HCT116 (cell line): ENCODE data around the gene PFDN5. TPM values are rescaled to one million over a fixed set of nuclear protein-coding genes. Genes with fewer than 3 reads are reported as not detected.

Experiments
- ATAC-seq: fragments of 200-7000 bp; cut with Tn5 transposase; 2 replicates; pipeline ENCODE4 v1.9.1; 2020; ENCODE audit warnings: mild to moderate bottlenecking, moderate library complexity
- BruUV-seq: library from RNA; stranded (reverse); fragments of 400-500 nt; replicated peaks from 2 replicates; lab custom pipeline; 2021; lab: Mats Ljungman, UMichigan
- CTCF ChIA-PET: fragments of 300-600 bp; sonication (Branson Sonifier 250); formaldehyde crosslinking; loops from one replicate; lab custom pipeline; 2021; ENCODE audit warnings: antibody characterized with exemption; lab: Charles Lee
- POLR2A ChIA-PET: fragments of 300-600, 350-600 bp; sonication (Branson Sonifier 250); formaldehyde crosslinking; loops from one replicate; lab custom pipeline; 2021; ENCODE audit warnings: antibody characterized with exemption; lab: Charles Lee
- RAD21 ChIA-PET, 2 experiments: fragments of 300-600 bp; sonication (Branson Sonifier 250); formaldehyde crosslinking; loops; one replicate each; lab custom pipeline; 2023; ENCODE audit warnings: low total read pairs in 2 of 2; ENCODE audit not compliant: uncharacterized antibody in 2 of 2, unreplicated experiment in 2 of 2, low non-redundant PET in 1 of 2; lab: Charles Lee
- DNase-seq: peaks from one replicate; pipeline ENCODE4 v3.0.0-alpha.2; 2010; ENCODE audit warnings: low read depth, low spot score
- H2AFZ ChIP-seq: fragments of 200-600 bp; shearing (Covaris generic), sonication (generic); 2 replicates; pipeline ENCODE4 v1.6.1; 2017; ENCODE audit warnings: low read depth, mixed run types, mixed read lengths, antibody characterized with exemption, low read length; ENCODE audit not compliant: poor library complexity, severe bottlenecking
- H3K27ac ChIP-seq: 2 replicates; pipeline ENCODE4 v1.5.1; 2012; ENCODE audit warnings: low read depth, low read length
- H3K27me3 ChIP-seq: fragments of 200-600 bp; sonication (generic); 2 replicates; pipeline ENCODE4 v1.6.1; 2016; ENCODE audit warnings: mixed run types, low read length, mixed read lengths; ENCODE audit not compliant: insufficient read depth
- H3K36me3 ChIP-seq, 2 experiments: fragments of 200-500 bp in 1 of 2; fragments of 200-600 bp in 1 of 2; sonication (Bioruptor generic) in 1 of 2; sonication (generic) in 1 of 2; 2 replicates each; pipeline versions ENCODE4 v1.5.1 to v1.6.1; 2014 to 2016; ENCODE audit warnings: low read length in 2 of 2, inconsistent platforms in 1 of 2, mixed read lengths in 1 of 2, mixed run types in 1 of 2; ENCODE audit not compliant: insufficient read depth in 2 of 2, control insufficient read depth in 1 of 2
- H3K4me1 ChIP-seq, 2 experiments: fragments of 200-600 bp in 1 of 2; sonication (generic) in 1 of 2; 2 replicates each; pipeline versions ENCODE4 v1.5.1 to v1.6.1; 2012 to 2017; ENCODE audit warnings: low read length in 2 of 2, inconsistent platforms in 1 of 2, mild to moderate bottlenecking in 1 of 2, mixed read lengths in 1 of 2, mixed run types in 1 of 2, moderate library complexity in 1 of 2; ENCODE audit not compliant: insufficient read depth in 2 of 2, control insufficient read depth in 1 of 2
- H3K4me2 ChIP-seq: fragments of 200-600 bp; sonication (generic); 2 replicates; pipeline ENCODE4 v1.6.1; 2017; ENCODE audit warnings: mixed run types, low read length, mixed read lengths
- H3K4me3 ChIP-seq, 2 experiments: fragments of 200-600 bp in 1 of 2; sonication (generic) in 1 of 2; replicated peaks in 1 of 2; 2 replicates each; pipeline ENCODE4 v1.5.1; 2011 to 2016; ENCODE audit warnings: low read length in 2 of 2, control low read depth in 1 of 2, low read depth in 1 of 2, mild to moderate bottlenecking in 1 of 2, mixed read lengths in 1 of 2, mixed run types in 1 of 2
- H3K79me2 ChIP-seq: fragments of 200-600 bp; sonication (generic); 2 replicates; pipeline ENCODE4 v1.6.1; 2017; ENCODE audit warnings: mild to moderate bottlenecking, mixed run types, low read length, moderate library complexity, mixed read lengths; ENCODE audit not compliant: insufficient read depth
- H3K9ac ChIP-seq: fragments of 200-600 bp; sonication (generic); 2 replicates; pipeline ENCODE4 v1.6.1; 2016; ENCODE audit warnings: low read length, mixed read lengths
- H3K9me2 ChIP-seq: fragments of 200-600 bp; sonication (generic), shearing (Covaris generic); 2 replicates; pipeline ENCODE4 v1.6.1; 2017; ENCODE audit warnings: mixed run types, mild to moderate bottlenecking, moderate library complexity; ENCODE audit not compliant: insufficient read depth
- H3K9me3 ChIP-seq, 2 experiments: fragments of 200-500 bp in 1 of 2; fragments of 200-600 bp in 1 of 2; sonication (Bioruptor generic) in 1 of 2; sonication (generic) in 1 of 2; 2 replicates each; pipeline ENCODE4 v1.6.1; 2014 to 2017; ENCODE audit warnings: low read length in 2 of 2, mixed read lengths in 2 of 2, inconsistent platforms in 1 of 2, low read depth in 1 of 2, mild to moderate bottlenecking in 1 of 2, mixed run types in 1 of 2, moderate library complexity in 1 of 2; ENCODE audit not compliant: control insufficient read depth in 1 of 2, insufficient read depth in 1 of 2
- H4K20me1 ChIP-seq: fragments of 200-600 bp; sonication (generic), shearing (Covaris generic); 2 replicates; pipeline ENCODE4 v1.6.1; 2017; ENCODE audit warnings: mixed run types, mild to moderate bottlenecking, moderate library complexity; ENCODE audit not compliant: insufficient read depth
- CEBPB ChIP-seq: IDR thresholded peaks from 2 replicates; pipeline ENCODE4 v1.6.1; 2012; ENCODE audit warnings: low read depth
- EGR1 ChIP-seq: IDR thresholded peaks from 2 replicates; pipeline ENCODE4 v1.6.1; 2012; ENCODE audit warnings: low read depth
- ELF1 ChIP-seq: IDR thresholded peaks from 2 replicates; pipeline ENCODE4 v1.6.1; 2012; ENCODE audit warnings: low read depth, borderline replicate concordance
- EZH2 ChIP-seq: fragments of 200-600 bp; sonication (generic); IDR thresholded peaks from 2 replicates; pipeline ENCODE4 v1.6.1; 2017; ENCODE audit warnings: antibody characterized with exemption, mixed run types
- EZH2phosphoT487 ChIP-seq: fragments of 200-600 bp; IDR thresholded peaks from 2 replicates; pipeline ENCODE4 v1.6.1; 2018; ENCODE audit warnings: antibody characterized with exemption, borderline replicate concordance
- JUND ChIP-seq: IDR thresholded peaks from 2 replicates; pipeline ENCODE4 v1.6.1; 2012
- POLR2A ChIP-seq: IDR thresholded peaks from 2 replicates; pipeline ENCODE4 v1.7.0; 2011; ENCODE audit warnings: borderline replicate concordance; ENCODE audit not compliant: insufficient read depth, insufficient read length; ENCODE audit errors: extremely low read depth
- POLR2AphosphoS5 ChIP-seq: IDR thresholded peaks from 2 replicates; pipeline ENCODE4 v1.6.1; 2011; ENCODE audit warnings: mild to moderate bottlenecking, low read depth, low read length, moderate library complexity
- RAD21 ChIP-seq: IDR thresholded peaks from 2 replicates; pipeline ENCODE4 v1.6.1; 2012; ENCODE audit warnings: low read depth, mild to moderate bottlenecking
- SIN3A ChIP-seq: IDR thresholded peaks from 2 replicates; pipeline ENCODE4 v1.6.1; 2012; ENCODE audit warnings: low read depth
- SRF ChIP-seq: IDR thresholded peaks from 2 replicates; pipeline ENCODE4 v1.6.1; 2012; ENCODE audit warnings: low read depth
- TCF7L2 ChIP-seq: IDR thresholded peaks from 2 replicates; pipeline ENCODE4 v1.7.0; 2011; ENCODE audit warnings: borderline replicate concordance, inconsistent platforms; ENCODE audit not compliant: insufficient read depth, insufficient read length; ENCODE audit errors: extremely low read depth
- YY1 ChIP-seq: IDR thresholded peaks from 2 replicates; pipeline ENCODE4 v1.6.1; 2011; ENCODE audit warnings: low read length, low read depth, moderate library complexity, mild to moderate bottlenecking; ENCODE audit not compliant: insufficient replicate concordance; ENCODE audit errors: extremely low read depth
- intact Hi-C: fragments of 100-400 bp; cut with micrococcal nuclease; formaldehyde crosslinking; loops from 2 replicates; pipeline ENCODE4 v1.10.0; 2022
- total RNA-seq: library from RNA; stranded (reverse); gene quantifications from one replicate; pipeline ENCODE4 v1.2.1, GENCODE V29; 2021; ENCODE audit not compliant: unreplicated experiment
- TF ChIP-seq, protein P1 (sequence below): IDR thresholded peaks from 2 replicates; pipeline ENCODE4 v1.6.1; 2012
- TF ChIP-seq, protein P2 (sequence below): IDR thresholded peaks from 2 replicates; pipeline ENCODE4 v1.6.1; 2012; ENCODE audit warnings: low read depth
- TF ChIP-seq, protein P3 (sequence below), 3 experiments: fragments of 200-600 bp in 1 of 3; sonication (generic) in 1 of 3; IDR thresholded peaks in 2 of 3; conservative IDR thresholded peaks in 1 of 3; 2 replicates each; pipeline ENCODE4 v1.5.1; 2012 to 2017; ENCODE audit warnings: low read depth in 2 of 3, low read length in 2 of 3, antibody characterized with exemption in 1 of 3, borderline replicate concordance in 1 of 3, control low read depth in 1 of 3, mild to moderate bottlenecking in 1 of 3, mixed read lengths in 1 of 3, mixed run types in 1 of 3, moderate library complexity in 1 of 3; ENCODE audit not compliant: insufficient read depth in 1 of 3

Gene PFDN5
- total RNA-seq, 1 experiment from 2014 or later = 318 TPM

DNA sequence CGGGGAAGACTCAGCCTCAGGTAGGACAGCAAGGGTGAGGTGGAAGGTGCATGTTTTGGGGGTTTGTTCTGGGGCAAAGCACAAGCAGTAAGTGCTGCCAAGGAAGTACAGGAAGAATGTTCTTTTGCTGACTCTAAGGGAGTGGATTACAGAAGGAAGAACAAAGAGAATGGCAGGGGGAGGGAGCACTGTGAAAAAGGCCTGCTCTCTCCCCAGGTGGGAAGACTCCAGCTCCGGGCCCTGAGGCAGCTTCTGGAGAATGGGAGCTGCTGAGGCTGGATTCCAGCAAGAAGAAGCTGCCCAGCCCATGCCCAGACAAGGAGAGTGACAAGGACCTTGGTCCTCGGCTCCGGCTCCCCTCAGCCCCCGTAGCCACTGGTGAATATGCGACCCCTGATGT is 7.0 kb upstream of the PFDN5 start:
- Histone ChIP-seq H3K9ac (no peak overlapping the region), H3K79me2 (no peaks in the 10 kb centered on the region), H3K9me2 (no peaks in the 10 kb centered on the region), H3K27me3 (no peaks in the 10 kb centered on the region), H4K20me1 (no peaks in the 10 kb centered on the region), H3K9me3 (no peaks in the 10 kb centered on the region), H3K4me1 (no peaks in the 10 kb centered on the region), H3K4me2 (no peak overlapping the region), H2AFZ (no peak overlapping the region), H3K36me3 (peaks cover 42 to 50% of the 10 kb centered on the region in 2 experiments), H3K27ac (no peak overlapping the region), H3K4me3 (no peak overlapping the region)
- ChIA-PET CTCF (interaction anchor here (1.1 to 3.0 kb wide), 2 partner anchors 74 to 78 kb away, joined by 3 to 34 read pairs; no protein-coding TSS in a partner anchor), POLR2A (no interaction called here), RAD21 (no interaction called here)
- intact Hi-C loops = loop anchor here (10.0 kb wide), 1 partner anchor 224 kb away; no protein-coding TSS in a partner anchor
- no TSS peak for BruUV-seq
- no peak for TF ChIP-seq POLR2AphosphoS5
- TF ChIP-seq, protein P1, sequence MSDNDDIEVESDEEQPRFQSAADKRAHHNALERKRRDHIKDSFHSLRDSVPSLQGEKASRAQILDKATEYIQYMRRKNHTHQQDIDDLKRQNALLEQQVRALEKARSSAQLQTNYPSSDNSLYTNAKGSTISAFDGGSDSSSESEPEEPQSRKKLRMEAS = no peak
- TF ChIP-seq EZH2phosphoT487 = no peak
- no peak for TF ChIP-seq ELF1
- TF ChIP-seq EZH2 = no peak
- TF ChIP-seq, protein P2, sequence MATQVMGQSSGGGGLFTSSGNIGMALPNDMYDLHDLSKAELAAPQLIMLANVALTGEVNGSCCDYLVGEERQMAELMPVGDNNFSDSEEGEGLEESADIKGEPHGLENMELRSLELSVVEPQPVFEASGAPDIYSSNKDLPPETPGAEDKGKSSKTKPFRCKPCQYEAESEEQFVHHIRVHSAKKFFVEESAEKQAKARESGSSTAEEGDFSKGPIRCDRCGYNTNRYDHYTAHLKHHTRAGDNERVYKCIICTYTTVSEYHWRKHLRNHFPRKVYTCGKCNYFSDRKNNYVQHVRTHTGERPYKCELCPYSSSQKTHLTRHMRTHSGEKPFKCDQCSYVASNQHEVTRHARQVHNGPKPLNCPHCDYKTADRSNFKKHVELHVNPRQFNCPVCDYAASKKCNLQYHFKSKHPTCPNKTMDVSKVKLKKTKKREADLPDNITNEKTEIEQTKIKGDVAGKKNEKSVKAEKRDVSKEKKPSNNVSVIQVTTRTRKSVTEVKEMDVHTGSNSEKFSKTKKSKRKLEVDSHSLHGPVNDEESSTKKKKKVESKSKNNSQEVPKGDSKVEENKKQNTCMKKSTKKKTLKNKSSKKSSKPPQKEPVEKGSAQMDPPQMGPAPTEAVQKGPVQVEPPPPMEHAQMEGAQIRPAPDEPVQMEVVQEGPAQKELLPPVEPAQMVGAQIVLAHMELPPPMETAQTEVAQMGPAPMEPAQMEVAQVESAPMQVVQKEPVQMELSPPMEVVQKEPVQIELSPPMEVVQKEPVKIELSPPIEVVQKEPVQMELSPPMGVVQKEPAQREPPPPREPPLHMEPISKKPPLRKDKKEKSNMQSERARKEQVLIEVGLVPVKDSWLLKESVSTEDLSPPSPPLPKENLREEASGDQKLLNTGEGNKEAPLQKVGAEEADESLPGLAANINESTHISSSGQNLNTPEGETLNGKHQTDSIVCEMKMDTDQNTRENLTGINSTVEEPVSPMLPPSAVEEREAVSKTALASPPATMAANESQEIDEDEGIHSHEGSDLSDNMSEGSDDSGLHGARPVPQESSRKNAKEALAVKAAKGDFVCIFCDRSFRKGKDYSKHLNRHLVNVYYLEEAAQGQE = no peak
- TF ChIP-seq POLR2A = no peak
- TF ChIP-seq YY1 = no peak
- TF ChIP-seq CEBPB = no peak
- no peak for TF ChIP-seq EGR1
- no peak for TF ChIP-seq SRF
- no peak for TF ChIP-seq JUND
- no peak for TF ChIP-seq SIN3A
- no peak for TF ChIP-seq TCF7L2
- TF ChIP-seq, protein P3, sequence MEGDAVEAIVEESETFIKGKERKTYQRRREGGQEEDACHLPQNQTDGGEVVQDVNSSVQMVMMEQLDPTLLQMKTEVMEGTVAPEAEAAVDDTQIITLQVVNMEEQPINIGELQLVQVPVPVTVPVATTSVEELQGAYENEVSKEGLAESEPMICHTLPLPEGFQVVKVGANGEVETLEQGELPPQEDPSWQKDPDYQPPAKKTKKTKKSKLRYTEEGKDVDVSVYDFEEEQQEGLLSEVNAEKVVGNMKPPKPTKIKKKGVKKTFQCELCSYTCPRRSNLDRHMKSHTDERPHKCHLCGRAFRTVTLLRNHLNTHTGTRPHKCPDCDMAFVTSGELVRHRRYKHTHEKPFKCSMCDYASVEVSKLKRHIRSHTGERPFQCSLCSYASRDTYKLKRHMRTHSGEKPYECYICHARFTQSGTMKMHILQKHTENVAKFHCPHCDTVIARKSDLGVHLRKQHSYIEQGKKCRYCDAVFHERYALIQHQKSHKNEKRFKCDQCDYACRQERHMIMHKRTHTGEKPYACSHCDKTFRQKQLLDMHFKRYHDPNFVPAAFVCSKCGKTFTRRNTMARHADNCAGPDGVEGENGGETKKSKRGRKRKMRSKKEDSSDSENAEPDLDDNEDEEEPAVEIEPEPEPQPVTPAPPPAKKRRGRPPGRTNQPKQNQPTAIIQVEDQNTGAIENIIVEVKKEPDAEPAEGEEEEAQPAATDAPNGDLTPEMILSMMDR (IDR thresholded peaks at IDR 0.05 in 2 of 3, conservative IDR thresholded peaks at IDR 0.05 in 1 of 3; ENCODE audit: borderline replicate concordance in 1 of 3, insufficient read depth in 1 of 3, low read depth in 2 of 3, low read length in 2 of 3) = no peak
- no peak for TF ChIP-seq RAD21
- DNase-seq = no peak
- ATAC-seq = no peak
